PC-9 (cell line): ENCODE results near the gene RAB11A.

Source experiments
- EZH2 ChIP-seq: fragments of 200-600 bp; sonication (generic); IDR thresholded peaks from 2 replicates; pipeline ENCODE4 v1.8.0; 2017; ENCODE audit warnings: antibody characterized with exemption, low read depth
- TF ChIP-seq, protein P1 (sequence below): fragments of 200-600 bp; sonication (generic); conservative IDR thresholded peaks from 2 replicates; pipeline ENCODE4 v1.6.1; 2017; ENCODE audit warnings: mixed run types, antibody characterized with exemption, mild to moderate bottlenecking, moderate library complexity

DNA sequence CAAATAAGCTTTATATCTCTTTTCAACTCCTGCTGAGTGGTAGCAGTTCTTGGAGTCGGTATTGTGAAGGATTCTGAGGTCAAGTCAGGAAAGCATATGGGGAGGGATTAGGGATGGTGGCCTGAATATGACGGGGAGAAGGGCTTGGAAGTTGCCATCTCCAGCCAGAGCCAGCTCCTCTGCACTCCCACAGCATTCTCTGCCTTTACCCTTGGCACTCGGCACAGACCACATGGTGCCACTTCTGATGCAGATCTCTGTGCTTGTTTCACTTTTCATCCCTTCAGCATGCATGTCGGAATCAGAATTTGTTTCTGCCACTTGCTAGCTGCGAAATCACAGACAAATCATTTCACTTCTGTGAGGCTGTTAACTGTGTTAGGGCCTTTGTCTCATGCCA lies 52.5 kb downstream of the RAB11A start:
- TF ChIP-seq, protein P1, sequence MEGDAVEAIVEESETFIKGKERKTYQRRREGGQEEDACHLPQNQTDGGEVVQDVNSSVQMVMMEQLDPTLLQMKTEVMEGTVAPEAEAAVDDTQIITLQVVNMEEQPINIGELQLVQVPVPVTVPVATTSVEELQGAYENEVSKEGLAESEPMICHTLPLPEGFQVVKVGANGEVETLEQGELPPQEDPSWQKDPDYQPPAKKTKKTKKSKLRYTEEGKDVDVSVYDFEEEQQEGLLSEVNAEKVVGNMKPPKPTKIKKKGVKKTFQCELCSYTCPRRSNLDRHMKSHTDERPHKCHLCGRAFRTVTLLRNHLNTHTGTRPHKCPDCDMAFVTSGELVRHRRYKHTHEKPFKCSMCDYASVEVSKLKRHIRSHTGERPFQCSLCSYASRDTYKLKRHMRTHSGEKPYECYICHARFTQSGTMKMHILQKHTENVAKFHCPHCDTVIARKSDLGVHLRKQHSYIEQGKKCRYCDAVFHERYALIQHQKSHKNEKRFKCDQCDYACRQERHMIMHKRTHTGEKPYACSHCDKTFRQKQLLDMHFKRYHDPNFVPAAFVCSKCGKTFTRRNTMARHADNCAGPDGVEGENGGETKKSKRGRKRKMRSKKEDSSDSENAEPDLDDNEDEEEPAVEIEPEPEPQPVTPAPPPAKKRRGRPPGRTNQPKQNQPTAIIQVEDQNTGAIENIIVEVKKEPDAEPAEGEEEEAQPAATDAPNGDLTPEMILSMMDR = no peak
- TF ChIP-seq EZH2 = no peak
